GM21360 (cell line): ENCODE data around the gene C16orf96.

ENCODE experiments used
- ATAC-seq: cut with Tn5 transposase; IDR thresholded peaks from one replicate; pipeline ENCODE4 v1.9.1; 2021; ENCODE audit warnings: mild to moderate bottlenecking, moderate library complexity; ENCODE audit not compliant: unreplicated experiment

C16orf96 gene

DNA sequence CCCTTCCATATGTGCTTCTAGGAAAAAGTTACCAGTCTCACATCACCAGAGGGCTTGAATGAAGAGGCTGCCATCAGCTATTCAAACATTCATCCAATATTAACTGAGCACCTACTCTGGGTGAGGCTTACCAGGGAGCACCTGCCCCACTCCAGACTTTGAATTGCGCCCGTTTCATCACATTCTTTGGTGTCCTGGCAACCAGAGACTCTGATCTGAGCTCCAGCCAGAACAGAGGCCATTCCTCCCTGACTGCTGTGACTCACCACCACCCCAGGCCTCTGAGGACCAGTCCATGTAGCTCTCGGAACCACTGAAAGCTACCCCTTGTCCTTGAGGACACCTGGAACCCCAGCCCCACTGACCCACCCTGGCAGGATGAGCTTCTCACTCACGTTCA lies at the start of gene C16orf96:
C16orf96 (plus strand) TSS at position 229 of the 400 bp plus-strand sequence; CDS start at position 379, 150 bp downstream.
- no peak for ATAC-seq

GRCh38 chr16:4506450-4506849 lies 49.7 kb upstream of the C16orf96 start:
- no peak for ATAC-seq

DNA sequence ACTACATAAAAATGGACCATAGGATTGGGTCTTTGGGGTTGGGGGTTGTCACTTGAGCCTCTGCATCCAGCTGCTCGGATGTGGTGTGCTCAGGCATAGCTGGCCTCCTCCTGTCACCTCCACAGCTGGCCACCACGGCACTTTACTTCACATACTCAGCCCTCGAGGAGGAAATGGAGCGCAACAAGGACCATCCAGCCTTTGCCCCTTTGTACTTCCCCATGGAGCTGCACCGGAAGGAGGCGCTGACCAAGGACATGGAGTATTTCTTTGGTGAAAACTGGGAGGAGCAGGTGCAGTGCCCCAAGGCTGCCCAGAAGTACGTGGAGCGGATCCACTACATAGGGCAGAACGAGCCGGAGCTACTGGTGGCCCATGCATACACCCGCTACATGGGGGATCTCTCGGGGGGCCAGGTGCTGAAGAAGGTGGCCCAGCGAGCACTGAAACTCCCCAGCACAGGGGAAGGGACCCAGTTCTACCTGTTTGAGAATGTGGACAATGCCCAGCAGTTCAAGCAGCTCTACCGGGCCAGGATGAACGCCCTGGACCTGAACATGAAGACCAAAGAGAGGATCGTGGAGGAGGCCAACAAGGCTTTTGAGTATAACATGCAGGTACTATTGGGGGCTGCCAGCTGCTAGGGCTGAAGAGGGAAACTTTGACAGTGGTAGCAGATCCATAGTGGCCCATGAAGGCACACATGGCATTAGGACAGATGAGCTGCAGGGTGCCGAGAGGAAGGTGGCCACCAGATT lies 48.4 kb upstream of the C16orf96 start:
- no peak for ATAC-seq

DNA sequence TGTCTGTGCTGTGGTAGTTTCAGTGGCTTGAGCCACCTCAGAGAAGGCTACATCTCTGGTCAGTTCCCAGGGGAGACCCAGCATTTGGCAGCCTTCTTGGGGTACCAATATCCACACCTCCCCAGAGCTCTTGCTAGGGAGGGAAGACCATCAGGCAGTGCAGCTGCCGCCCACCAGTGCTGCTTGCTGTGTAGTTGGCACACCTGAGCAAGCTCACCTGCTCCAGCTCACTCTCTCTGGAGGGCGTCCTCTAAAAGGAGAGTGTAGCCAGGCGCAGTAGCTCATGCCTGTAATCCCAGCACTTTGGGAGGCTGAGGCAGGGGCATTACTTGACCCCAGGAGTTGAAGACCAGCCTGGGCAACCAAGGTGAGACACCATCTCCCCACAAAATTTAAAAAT lies 47.3 kb upstream of the C16orf96 start:
- no peak for ATAC-seq

DNA sequence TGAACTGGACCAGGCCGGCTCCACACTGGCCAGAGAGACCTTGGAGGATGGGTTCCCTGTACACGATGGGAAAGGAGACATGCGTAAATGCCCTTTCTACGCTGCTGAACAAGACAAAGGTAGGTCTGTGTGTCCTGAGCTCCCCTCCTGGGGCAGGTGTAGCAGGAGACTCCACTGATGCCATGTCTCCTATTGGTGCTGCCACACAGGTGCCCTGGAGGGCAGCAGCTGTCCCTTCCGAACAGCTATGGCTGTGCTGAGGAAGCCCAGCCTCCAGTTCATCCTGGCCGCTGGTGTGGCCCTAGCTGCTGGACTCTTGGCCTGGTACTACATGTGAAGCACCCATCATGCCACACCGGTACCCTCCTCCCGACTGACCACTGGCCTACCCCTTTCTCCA lies 46.7 kb upstream of the C16orf96 start:
- ATAC-seq: no peak

GRCh38 chr16:4510131-4510530 lies 46.0 kb upstream of the C16orf96 start:
- no peak for ATAC-seq

GRCh38 chr16:4510747-4511426 lies 45.3 kb upstream of the C16orf96 start:
- ATAC-seq: no peak

DNA sequence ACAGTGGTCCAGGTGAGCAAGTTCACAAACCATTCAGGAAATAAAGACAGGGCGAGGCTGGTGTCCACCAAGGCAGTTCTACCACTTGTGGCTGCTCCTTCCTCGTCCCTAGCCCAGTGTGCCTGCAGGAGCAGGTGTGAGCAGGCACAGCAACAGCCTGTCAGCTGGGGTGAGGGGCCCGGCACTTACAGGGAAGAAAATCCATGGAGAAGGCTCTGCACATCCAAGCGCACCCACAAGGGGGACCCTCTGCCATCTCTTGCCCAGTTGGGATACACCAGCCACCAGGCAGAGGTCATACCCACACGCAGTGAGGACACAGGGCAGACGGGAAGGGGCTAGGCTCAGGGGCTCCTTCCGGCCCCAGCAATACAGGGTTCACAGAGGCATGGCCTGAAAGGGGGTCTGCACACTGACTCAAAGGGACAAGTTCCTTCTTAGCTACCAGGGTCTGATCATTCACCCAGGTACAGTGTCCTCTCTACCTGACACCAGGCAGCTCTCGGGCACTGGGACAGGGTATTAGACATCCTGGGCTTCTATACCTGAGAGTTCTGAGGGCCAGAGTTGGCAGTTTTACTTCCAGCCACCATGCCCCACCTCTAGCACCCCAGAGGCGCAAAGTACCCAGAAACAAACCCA lies 44.6 kb upstream of the C16orf96 start:
- ATAC-seq: no peak

GRCh38 chr16:4512473-4512872 lies 43.7 kb upstream of the C16orf96 start:
- no peak for ATAC-seq

- ATAC-seq: no peak
Observed at GRCh38 chr16:4513086-4513860, 42.9 kb upstream of the C16orf96 start.

GRCh38 chr16:4513881-4514280 lies 42.3 kb upstream of the C16orf96 start:
- ATAC-seq: no peak

- ATAC-seq: no peak
Observed at GRCh38 chr16:4514606-4515005, 41.5 kb upstream of the C16orf96 start.

GRCh38 chr16:4515611-4516233 lies 40.4 kb upstream of the C16orf96 start:
- no peak for ATAC-seq

DNA sequence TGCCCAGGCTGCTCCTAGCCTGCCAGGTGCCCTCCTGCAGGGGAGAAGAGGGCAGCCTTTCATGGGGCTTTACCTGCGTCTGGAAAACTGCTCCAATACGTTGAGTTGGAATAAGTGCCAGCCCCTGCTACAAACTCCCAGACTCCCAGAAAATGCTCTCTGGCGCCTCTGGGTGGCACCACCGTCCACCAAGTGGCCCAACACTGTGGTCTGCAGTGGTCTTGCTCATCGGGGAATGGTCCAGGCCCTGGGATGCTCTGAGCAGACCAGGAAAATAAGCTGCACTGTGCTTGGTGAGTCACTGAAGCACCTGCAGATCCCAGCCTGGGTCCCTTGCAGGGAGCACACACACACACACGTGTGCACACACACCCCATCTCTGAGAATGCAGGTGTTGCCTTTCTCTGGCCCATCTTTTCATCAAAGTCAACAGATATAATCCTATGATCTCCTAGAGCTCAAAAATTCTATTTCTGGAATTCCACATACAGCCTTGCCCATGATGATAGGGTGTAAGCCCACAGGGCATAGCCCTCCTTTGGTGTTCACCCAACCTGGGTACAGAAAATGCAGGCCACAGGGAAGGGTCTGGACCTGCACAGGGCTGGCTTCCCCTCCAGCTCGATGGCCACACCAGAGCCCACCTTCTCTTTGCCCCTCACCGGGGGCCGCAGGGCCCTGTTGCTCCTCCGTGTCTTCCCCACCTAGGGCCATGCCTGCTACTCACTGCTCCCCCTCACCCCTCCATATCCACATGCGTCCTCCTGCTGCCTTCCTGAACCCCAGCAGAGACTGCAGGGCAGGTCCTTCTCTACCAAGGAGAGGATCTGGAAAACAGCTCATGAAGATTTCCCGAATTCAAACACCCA lies 38.1 kb upstream of the C16orf96 start:
- no peak for ATAC-seq

DNA sequence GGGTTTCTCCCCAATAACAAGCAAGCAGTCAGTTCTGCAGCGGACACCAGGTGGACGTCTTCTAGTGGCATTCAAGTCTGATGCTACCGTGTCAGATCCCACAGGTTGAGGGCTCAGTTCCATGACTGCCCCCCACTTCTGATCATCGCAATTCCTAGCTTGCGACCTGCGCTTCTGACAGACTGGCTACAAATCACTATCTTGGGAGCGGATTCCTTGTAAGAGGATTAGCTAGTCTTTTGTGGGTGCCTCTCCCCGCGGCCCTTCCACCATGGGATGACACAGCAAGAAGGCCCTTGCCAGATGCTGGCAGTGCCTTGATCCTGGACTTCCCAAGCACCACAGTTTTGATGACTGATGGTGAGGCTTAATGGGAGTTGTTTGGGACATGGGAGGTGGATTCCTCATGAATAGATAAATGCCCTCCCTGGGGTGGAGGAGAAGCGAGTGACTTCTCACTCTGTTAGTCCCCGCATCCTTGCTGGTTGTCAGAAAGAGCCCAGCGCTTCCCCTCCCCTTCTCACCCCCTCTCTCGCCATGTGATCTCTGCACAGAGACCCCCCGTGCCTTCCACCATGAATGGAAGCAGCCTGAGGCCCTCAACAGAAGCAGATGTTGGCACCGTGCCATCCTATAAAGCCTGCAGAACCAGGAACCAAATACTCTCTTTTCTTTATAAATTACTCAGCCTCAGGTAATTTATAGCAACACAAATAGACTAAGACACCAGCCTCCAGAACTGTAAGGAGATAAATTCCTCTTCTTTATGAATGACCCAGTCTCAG lies 36.7 kb upstream of the C16orf96 start:
- no peak for ATAC-seq

- no peak for ATAC-seq
Observed at GRCh38 chr16:4520913-4521312, 35.2 kb upstream of the C16orf96 start.

GRCh38 chr16:4522051-4522581 lies 34.0 kb upstream of the C16orf96 start:
- ATAC-seq: no peak

DNA sequence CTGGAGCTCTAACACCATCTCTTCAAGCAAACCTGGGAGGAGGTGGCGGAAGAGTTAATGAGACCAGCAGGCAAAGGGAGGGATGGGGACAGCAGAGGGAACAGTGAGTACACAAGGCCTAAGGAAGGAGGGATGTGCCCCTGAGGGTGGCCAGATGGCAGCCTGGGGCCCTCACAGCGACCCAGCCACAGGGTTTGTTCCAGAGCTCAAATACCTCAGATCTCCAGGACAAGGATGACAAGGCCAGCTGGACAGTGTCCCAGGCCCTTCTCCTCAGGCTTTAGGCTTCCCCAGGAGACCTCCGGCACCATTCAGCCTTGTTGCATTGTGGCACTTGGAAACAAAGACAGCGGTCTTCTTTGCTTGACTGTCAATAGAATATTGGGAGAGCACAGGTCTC lies 32.5 kb upstream of the C16orf96 start:
- ATAC-seq: no peak

- no peak for ATAC-seq
Observed at GRCh38 chr16:4524571-4524970, 31.6 kb upstream of the C16orf96 start.
